Keratinocyte (primary cell): ENCODE measurements around the gene APH1B. TPM values are rescaled to one million over a fixed set of nuclear protein-coding genes. Genes with fewer than 3 reads are reported as not detected.

Experiments
- DNase-seq: peaks from one replicate; pipeline ENCODE4 v3.0.0-alpha.2; 2011; ENCODE audit warnings: low read depth, missing footprints, low spot score
- FAIRE-seq: peaks from 2 replicates; lab custom pipeline; 2011; peaks lifted over from hg19 to GRCh38; lab: Jason Lieb, UNC
- H2AFZ ChIP-seq: 2 replicates; pipeline ENCODE4 v1.6.0; 2012; ENCODE audit warnings: low read length, control low read depth, inconsistent platforms; ENCODE audit not compliant: control insufficient read depth
- H3K27ac ChIP-seq: 2 replicates; pipeline ENCODE4 v1.5.1; 2011; ENCODE audit warnings: low read length; ENCODE audit not compliant: control insufficient read depth, insufficient read depth
- H3K27me3 ChIP-seq: 3 replicates; pipeline ENCODE4 v1.6.0; 2011; ENCODE audit warnings: low read length; ENCODE audit not compliant: control insufficient read depth, insufficient read depth; ENCODE audit errors: extremely low read depth
- H3K36me3 ChIP-seq, 2 experiments: 2 replicates in 1 of 2; 3 replicates in 1 of 2; pipeline ENCODE4 v1.5.1; 2011; ENCODE audit warnings: low read length in 2 of 2, mild to moderate bottlenecking in 1 of 2; ENCODE audit not compliant: control insufficient read depth in 2 of 2, insufficient read depth in 2 of 2; ENCODE audit errors: extremely low read depth in 1 of 2
- H3K4me1 ChIP-seq: 3 replicates; pipeline ENCODE4 v1.5.1; 2011; ENCODE audit warnings: low read length; ENCODE audit not compliant: control insufficient read depth, insufficient read depth; ENCODE audit errors: extremely low read depth
- H3K4me2 ChIP-seq: 3 replicates; pipeline ENCODE4 v1.6.0; 2011; ENCODE audit warnings: low read depth, low read length; ENCODE audit not compliant: control insufficient read depth, insufficient read depth; ENCODE audit errors: extremely low read depth
- H3K4me3 ChIP-seq, 3 experiments: fragments of 200-600 bp in 1 of 3; sonication (generic) in 1 of 3; 2 replicates in 2 of 3; 3 replicates in 1 of 3; pipeline ENCODE4 v1.5.1; 2011 to 2016; ENCODE audit warnings: low read length in 3 of 3, mild to moderate bottlenecking in 3 of 3, control low read depth in 2 of 3, inconsistent platforms in 1 of 3, low read depth in 1 of 3, mixed read lengths in 1 of 3, mixed run types in 1 of 3, moderate library complexity in 1 of 3; ENCODE audit not compliant: control insufficient read depth in 2 of 3, insufficient read depth in 2 of 3; ENCODE audit errors: extremely low read depth in 1 of 3
- H3K79me2 ChIP-seq: 2 replicates; pipeline ENCODE4 v1.6.0; 2012; ENCODE audit warnings: low read length; ENCODE audit not compliant: control insufficient read depth, insufficient read depth
- H3K9ac ChIP-seq: 3 replicates; pipeline ENCODE4 v1.6.0; 2011; ENCODE audit warnings: low read length; ENCODE audit not compliant: control insufficient read depth, insufficient read depth; ENCODE audit errors: extremely low read depth
- H3K9me1 ChIP-seq: 3 replicates; pipeline ENCODE4 v1.6.0; 2011; ENCODE audit warnings: low read length; ENCODE audit not compliant: control insufficient read depth, insufficient read depth; ENCODE audit errors: extremely low read depth
- H3K9me3 ChIP-seq: 2 replicates; pipeline ENCODE4 v1.5.1; 2012; ENCODE audit warnings: low read depth, low read length; ENCODE audit not compliant: control insufficient read depth
- H4K20me1 ChIP-seq: 3 replicates; pipeline ENCODE4 v1.6.0; 2011; ENCODE audit warnings: low read length; ENCODE audit not compliant: control insufficient read depth, insufficient read depth; ENCODE audit errors: extremely low read depth
- CTCF ChIP-seq, 3 experiments: IDR thresholded peaks in 1 of 3; conservative IDR thresholded peaks in 1 of 3; optimal IDR thresholded peaks in 1 of 3; 2 replicates in 2 of 3; 3 replicates in 1 of 3; pipeline versions ENCODE3 to v1.5.1; 2011; ENCODE audit warnings: low read length in 3 of 3, mild to moderate bottlenecking in 3 of 3, moderate library complexity in 2 of 3, control low read depth in 1 of 3, inconsistent platforms in 1 of 3; ENCODE audit not compliant: insufficient read depth in 2 of 3; ENCODE audit errors: extremely low read depth in 1 of 3
- EZH2 ChIP-seq: IDR thresholded peaks from one replicate; pipeline ENCODE4 v1.6.1; 2012; ENCODE audit warnings: inconsistent platforms, mild to moderate bottlenecking, low read length, moderate library complexity
- dilution Hi-C: fragments of 300-500 bp; cut with MboI; formaldehyde crosslinking; loops from one replicate; pipeline ENCODE4 v1.7.0; 2020; ENCODE audit warnings: low sequenced_read_pairs; ENCODE audit not compliant: extremely low pct_ligation_motif_present
- polyA plus RNA-seq, 5 experiments: library from polyadenylated mRNA; depleted of rRNA in 3 of 5; stranded (reverse) in 3 of 5; stranded (forward) in 1 of 5; unstranded in 1 of 5; fragments of >200 nt; gene quantifications; 1 replicate in 1 of 5; 2 replicates in 3 of 5; 3 replicates in 1 of 5; pipeline versions ENCODE4 v1.2.1 to v1.2.3, GENCODE V29; 2011 to 2012; ENCODE audit warnings: missing spikeins in 2 of 5, low read depth in 1 of 5, low replicate concordance in 1 of 5

Gene APH1B
- polyA plus RNA-seq, 1 donor (not counting 4 experiments of a cell fraction or from before 2014, with no cell fraction given): 7.0 TPM

DNA sequence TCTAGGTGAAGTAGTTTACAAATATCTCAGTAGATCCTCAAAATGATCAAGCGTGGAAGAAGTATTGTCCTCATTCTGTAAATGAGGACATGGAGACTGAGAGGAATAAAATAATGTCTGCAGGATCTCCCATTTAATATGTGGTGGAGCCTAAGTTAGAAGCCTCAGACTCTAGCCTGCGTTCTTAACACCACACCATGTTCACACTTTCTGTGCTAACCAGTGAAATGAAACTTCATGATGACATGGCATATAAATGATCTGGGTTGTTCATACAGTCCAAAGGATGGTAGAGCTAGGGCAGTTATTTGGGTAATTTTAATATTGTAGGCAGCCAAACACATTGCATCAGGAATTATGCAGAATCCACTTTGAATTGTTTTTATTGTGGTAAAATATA is 25.1 kb upstream of the APH1B start:
- TF ChIP-seq EZH2 (no peak), CTCF (optimal IDR thresholded peaks at IDR 0.05 in 1 of 3, IDR thresholded peaks at IDR 0.05 in 1 of 3, conservative IDR thresholded peaks at IDR 0.05 in 1 of 3; ENCODE audit: extremely low read depth in 1 of 3, insufficient read depth in 2 of 3, low read length in 3 of 3) (no peak)
- no peak for DNase-seq
- Histone ChIP-seq H4K20me1 (no peaks in the 10 kb centered on the region), H3K4me3 (no peak overlapping the region), H3K4me2 (no peak overlapping the region), H2AFZ (no peak overlapping the region), H3K79me2 (no peaks in the 10 kb centered on the region), H3K27me3 (no peaks in the 10 kb centered on the region), H3K9me3 (no peaks in the 10 kb centered on the region), H3K4me1 (peaks cover 23% of the 10 kb centered on the region), H3K36me3 (peaks cover 0 to 5% of the 10 kb centered on the region in 2 experiments), H3K9me1 (no peaks in the 10 kb centered on the region), H3K27ac (no peak overlapping the region), H3K9ac (no peak overlapping the region)
- no peak for FAIRE-seq
- dilution Hi-C loops: no loop called here

DNA sequence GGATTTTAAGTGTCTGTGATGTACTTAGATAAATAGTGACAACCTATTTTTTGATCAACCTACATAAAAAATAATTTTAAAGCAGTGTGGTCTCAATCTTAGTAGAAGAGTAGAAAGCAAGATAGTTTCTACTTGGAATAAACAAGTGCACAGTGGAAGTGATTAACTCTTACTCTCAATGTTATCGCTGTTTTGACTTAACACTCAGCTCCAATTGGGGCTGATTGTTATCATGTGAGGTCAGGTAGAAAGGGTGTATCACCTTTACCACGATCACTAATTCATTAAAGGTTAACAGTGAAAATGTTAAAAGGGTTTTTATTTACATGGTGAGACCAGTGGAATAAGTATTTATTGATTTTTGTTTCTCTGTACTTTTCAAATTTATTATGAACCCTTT is 22.4 kb upstream of the APH1B start:
- TF ChIP-seq CTCF (optimal IDR thresholded peaks at IDR 0.05 in 1 of 3, IDR thresholded peaks at IDR 0.05 in 1 of 3, conservative IDR thresholded peaks at IDR 0.05 in 1 of 3; ENCODE audit: extremely low read depth in 1 of 3, insufficient read depth in 2 of 3, low read length in 3 of 3) (no peak), EZH2 (no peak)
- H3K9me1 ChIP-seq: no peaks in the 10 kb centered on the region
- FAIRE-seq (no peak), DNase-seq (no peak)
- no peaks in the 10 kb centered on the region for H3K79me2 ChIP-seq
- H3K27me3 ChIP-seq: no peaks in the 10 kb centered on the region
- H3K27ac ChIP-seq: no peak overlapping the region
- dilution Hi-C loops: no loop called here
- H3K36me3 ChIP-seq: peaks cover 0 to 7% of the 10 kb centered on the region in 2 experiments
- peaks cover 19% of the 10 kb centered on the region for H3K4me1 ChIP-seq
- no peak overlapping the region for H3K4me2 ChIP-seq
- H3K9me3 ChIP-seq: no peaks in the 10 kb centered on the region
- H3K4me3 ChIP-seq: no peak overlapping the region
- no peaks in the 10 kb centered on the region for H4K20me1 ChIP-seq
- no peak overlapping the region for H2AFZ ChIP-seq
- no peak overlapping the region for H3K9ac ChIP-seq
